Raji (cell line): ENCODE results near the gene DPF3.

ENCODE experiments used
- POLR2A ChIP-seq: IDR thresholded peaks from 2 replicates; pipeline ENCODE4 v1.6.1; 2011; ENCODE audit warnings: low read depth, low read length, control low read depth; ENCODE audit not compliant: insufficient read depth

Gene DPF3

DNA sequence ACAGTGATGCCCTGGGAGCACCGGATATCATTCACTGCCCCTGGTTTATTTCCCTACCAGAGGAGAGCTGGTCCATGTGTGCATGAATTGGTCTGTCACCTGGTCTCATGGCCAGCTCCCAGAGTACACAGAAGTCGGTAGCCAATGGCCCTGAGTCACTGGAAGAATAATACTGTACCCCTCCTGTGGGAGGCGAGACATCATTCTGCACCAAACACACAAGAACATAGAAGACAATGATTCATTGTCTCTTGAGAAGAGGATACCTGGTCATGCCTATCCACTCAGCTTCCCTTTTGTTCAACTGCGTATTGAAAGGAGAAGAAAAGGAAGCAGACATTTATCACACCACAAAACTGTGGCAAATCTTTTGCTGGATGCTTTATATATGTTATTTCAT, 216.2 kb downstream of the DPF3 start:
- TF ChIP-seq POLR2A, result no peak

DNA sequence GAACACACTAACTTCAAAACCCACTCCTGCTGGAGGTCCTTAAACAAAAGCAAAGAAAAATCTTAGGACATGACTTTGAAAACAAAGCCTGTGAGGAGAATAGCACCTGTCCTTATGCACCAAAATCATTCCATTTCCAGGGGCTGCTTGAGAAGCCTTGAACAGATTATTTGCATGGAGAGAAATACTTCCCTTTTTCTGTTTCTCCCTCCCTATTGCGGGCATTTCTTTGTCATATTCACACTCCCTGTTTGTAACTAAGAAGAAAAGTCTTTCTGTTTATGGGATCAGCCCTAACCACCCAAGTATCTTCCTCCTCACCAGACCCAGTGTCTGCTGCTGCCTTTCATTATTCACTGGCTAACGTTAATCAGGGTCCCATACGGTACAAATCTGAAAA, 218.8 kb downstream of the DPF3 start:
- no peak for TF ChIP-seq POLR2A

DNA sequence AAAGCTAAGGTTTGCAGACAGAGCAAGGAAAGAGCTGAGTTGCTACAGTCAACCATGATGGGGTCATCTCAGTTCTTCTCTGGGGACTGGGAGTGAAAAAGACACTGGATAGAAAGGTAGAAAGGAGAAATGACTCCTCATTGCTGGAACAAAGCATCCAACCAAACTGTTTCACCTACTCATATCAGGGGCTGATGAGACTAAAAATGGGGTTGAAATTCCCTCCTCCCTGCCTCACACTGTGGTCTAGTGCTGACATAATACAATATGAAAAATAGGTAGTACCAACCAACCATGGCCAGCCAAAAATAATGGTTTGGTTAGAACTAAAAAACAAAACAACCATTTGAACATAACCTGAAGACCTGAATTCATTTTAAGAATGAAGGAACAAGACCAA, 220.7 kb downstream of the DPF3 start:
- TF ChIP-seq POLR2A, result no peak

DNA sequence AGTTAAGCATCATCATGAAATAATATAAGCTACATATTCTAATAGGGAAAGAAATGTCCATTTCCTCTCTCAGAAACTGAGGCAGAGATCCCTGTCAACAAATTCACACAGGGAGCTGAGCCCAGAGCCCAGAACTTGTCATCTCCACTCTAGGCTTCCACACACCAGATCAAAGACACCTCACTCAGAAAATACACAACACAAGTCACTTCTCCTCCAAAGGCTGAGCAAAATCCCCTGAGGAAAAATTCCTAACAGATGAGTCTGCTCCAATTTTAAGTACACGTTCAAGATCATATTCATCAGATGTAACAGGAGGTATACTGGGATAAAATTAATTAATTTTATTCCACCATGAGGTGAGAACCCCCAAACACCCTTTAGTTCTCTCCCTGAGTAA, 227.3 kb downstream of the DPF3 start:
- TF ChIP-seq POLR2A, result no peak

DNA sequence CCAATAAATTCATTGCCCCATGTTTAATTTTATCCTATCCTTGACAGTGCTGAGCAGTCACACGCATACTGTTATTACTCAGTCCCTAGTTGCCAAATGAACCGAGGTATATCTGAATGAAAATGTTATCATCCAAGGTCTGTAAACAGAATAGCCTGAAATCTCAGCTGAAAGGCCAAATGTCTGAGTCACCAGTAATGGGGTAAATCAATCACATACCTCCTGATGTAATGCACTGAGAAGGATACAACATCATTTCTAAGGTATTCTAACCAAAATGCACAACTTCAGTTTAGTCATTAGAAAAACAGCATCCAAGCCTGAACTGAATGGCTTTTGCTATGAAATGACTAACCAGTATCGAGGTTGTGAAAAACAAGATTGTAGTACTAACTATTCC, 228.6 kb downstream of the DPF3 start:
- TF ChIP-seq POLR2A, result no peak

DNA sequence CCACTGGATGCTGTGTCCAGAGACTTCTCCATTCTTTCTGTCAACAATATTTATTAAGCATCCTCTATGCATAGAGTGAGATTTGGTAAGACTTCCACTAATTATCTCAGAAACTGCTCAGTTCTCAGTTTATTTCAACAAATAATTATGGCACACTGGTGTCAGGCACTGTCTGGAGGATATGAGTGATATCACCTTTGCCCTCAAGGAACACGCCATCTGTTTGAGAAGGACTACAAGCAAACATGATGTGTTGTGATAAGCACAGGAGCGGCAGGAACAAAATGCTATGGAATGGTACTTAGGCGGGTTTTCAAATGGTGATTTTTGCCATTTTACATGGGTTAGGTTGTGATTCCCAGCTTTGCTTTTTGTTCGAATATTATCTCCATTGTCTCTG, 229.2 kb downstream of the DPF3 start:
- TF ChIP-seq POLR2A, result no peak

DNA sequence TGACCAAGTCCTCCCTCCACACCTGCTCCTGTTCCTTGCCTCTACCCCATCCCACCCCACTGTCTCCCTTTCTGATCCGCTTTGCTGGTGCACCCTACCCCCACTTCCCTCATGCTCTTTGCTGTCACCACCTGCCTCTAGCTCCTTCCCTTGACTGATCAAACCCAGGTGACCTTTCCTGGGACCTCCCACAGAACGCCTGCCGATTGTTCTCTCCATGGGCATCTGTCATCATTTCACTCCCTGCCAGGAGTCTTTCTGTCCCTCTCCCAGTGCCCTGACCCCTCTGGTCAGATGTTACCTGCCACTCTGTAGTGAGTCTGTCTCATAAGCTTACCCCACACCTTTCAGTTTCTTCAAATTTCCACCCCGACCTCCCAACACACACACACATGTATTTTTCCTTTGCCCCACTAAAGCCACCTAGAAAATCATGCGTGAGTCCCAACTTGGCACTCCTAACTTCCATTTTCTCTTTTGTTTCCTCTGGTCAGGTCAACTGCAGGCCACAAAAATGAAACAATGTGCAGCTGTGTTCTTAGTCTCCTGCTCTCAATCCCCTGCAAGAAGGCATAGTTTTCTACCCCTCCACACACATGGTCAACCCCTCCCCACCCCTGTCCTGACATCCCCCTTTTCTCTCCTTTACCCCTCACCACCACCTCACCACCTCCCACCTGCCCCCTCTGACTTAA, 229.8 kb downstream of the DPF3 start:
- TF ChIP-seq POLR2A, result no peak

DNA sequence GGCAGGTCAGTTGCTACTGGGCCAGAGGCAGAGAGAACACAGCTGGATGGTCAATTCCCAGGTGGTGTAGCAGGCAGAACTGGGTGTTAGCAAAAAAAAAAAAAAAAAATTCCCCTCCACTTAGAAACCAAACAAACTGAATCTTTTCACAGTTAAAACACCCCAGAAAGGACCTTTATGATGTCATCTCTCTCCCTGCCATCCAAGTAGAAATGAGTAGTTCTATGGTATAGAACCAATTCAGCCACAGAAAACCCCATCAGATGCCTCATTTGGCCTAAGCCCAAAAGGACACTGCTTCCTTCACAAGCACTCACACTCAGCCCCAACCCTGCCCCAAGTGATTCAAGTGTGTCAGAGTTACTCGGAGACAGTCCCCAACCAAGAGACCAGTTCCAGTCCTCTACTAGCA, 230.8 kb downstream of the DPF3 start:
- TF ChIP-seq POLR2A, result no peak

DNA sequence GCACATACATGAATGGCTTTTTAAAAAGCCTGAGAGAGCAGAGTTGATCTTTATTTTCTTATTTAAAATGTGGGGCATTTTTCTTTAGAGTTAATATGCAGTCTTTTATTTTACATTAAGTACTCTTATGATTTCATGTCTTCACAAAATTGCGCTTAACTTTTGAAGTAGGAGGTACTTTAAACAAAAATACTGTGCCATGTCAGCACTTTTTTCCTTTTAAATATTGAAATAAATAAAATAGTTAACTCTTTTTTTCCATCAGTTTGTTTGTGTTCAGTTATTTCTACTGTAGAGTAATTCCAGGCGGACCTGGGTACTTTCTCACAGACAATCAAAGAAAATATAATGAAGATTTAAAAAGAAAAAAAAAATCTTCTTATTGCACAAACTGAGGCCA, 231.7 kb downstream of the DPF3 start:
- TF ChIP-seq POLR2A, result no peak

DNA sequence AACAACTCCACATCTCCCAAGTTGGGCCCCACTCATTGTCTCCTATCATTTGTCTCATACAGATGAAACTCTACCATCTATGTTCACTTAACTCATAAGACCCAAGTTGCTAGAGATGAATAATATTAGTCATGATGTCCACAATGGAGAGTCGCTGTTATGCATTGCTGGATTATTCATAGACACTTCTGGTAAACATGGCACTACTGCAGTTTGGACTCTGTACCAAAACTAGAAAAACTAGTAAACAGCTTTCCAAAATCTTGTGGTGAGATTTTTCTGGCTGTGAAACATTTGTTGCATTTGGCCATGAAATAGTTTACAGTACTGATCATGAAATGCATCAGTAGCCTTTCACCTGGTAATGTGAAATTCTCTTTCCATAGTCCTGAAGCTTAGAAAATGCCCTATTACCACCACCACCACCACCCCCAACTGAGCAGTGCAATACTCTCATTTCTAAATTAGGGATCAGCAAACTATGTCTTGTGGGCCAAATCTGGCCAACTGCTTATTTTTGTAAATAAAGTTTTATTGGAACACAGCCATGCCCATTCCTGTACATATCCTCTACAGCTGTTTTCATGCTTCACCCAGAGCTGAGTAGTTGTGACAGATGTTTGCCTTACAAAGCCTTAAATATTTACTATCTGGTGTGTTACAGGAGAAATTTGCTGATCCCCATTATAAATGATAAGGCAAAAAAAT, 236.5 kb downstream of the DPF3 start:
- TF ChIP-seq POLR2A, result no peak

DNA sequence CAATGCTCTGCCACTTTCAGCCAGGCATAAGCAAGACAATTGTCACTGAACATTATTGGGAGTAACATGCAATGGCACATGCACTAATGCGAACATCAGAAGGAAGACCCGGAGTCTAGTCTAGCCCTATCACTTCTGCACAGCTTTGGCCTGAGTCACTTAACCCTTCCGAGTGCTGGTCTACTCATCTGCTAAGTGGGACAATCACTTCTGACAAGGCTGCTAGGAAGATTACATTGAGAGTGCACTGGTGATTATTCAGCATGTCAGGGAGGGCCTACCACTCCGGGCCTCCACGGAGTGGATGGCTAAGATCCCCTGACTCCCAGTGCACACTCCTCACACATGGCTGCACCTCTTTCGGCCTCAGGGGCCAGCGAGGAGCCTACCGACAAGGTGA, 240.9 kb downstream of the DPF3 start:
- no peak for TF ChIP-seq POLR2A

DNA sequence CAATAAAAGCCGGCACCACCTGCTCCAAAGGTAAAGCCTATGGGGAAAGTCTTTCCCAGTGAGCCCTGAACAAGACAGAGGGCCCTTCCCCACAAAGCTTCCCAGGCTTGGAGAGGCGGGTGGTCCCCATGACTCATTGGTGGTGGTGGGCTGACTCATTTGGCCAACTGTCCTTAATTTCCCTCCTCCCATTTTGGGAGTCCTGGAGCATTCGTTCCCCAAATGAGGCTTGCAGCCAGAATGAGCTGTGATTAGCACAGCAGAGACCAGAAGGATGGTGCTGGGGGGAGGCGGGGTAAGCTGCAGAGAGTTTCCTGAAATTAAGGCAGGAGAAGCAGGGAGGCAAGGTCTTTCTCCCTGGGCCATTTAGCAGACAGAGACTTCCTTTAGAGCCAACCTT, 241.7 kb downstream of the DPF3 start:
- no peak for TF ChIP-seq POLR2A

DNA sequence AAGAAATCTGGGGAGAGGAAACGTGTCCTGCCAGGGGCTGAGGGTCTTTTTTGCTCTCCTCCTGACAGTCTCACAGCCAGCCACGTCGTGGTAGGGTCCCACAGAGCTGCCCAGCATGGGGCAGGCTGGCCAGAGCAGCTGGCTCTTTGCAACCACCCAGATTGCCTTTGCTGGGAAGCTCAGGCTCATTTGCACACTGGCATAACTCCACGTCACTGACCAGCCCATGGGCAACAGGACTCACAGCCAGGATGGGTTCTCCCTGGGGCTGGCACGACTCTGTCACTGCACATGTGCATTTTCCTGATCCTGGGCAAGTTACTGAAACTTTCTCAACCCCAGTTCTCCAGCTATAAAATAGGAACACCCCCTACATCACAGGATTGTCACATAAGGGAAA, 242.2 kb downstream of the DPF3 start:
- no peak for TF ChIP-seq POLR2A

DNA sequence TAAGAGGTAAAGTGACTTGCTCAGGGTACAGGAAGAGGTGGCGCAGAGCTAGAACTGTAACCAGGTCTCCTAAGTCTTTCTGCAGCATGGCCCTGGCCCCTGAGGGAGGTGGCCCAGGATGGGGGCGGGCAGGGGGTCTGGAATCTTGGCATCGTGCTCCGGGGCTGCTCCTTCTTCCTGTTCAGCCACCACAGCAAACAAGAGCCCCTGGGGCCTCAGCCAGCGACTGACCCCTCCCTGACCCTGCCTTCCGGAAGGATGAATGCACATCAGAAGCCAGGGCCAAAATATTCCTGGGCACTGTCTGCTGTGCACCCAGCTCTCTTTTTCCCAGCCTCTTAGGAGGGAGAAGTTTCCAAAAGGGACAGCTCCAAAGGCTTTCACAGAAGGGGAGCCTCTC, 242.8 kb downstream of the DPF3 start:
- no peak for TF ChIP-seq POLR2A

DNA sequence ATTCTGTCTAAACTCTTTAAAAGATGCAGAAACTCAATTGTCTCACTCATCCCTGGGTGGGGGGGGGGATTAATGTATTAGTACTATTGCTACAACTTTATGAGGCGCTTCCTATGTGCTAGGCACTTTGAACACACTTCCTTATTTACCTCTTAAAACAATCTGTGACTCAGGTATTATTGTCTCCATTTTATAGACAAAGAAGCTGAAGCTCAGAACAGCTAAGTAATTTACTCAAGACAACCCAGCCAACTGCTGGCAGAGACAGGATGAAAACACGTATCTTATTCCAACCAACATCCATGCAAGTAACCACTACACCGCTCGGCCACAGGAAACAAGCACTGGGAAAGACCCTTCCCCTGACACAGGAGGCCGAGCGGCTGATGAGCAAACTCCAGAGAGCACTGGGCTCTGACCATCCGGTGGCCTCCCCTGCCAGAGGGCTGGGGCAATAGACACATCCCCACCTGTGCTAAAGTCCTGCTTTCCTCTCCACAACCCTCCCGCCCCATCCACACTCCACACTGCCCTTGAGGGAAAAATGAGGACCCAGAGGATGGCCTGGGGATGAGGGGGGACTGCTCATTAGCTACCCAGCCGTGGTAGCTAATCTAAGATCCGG, 244.2 kb downstream of the DPF3 start:
- TF ChIP-seq POLR2A, result no peak

DNA sequence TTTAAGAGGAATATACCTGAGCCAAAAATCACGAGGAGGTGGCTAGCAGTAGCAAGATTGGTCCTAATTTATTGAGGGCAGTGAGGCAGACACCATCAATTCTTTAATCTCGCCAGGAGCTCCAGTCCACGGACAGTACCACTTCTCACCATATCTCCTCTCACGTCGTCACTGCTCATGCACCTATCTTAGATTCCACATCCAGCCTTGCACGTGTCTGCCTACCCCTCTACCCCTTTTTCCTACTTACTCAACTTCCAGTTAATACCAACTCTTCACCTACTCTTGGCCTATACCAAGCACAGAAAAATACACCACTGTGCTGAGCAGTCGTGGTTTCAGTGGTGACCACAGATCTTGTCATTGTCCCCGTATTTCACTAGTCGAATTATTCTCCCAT, 246.1 kb downstream of the DPF3 start:
- no peak for TF ChIP-seq POLR2A
